Stimulated activated CD8-positive, alpha-beta memory T cell treated with anti-CD3 and anti-CD28 coated beads, Interleukin-7, amount 100 ng/mL, for 24 hours (primary cell): ENCODE data around the gene ACAD11.
"Not testable (repeated sequence)": the region's sequence is repeated elsewhere in the genome, so short reads cannot be mapped to it uniquely, and the experiment has no call there.

Source experiments
- DNase-seq: peaks from one replicate; pipeline ENCODE4 v3.0.0-alpha.2; 2020; ENCODE audit warnings: low read depth

Gene ACAD11

DNA sequence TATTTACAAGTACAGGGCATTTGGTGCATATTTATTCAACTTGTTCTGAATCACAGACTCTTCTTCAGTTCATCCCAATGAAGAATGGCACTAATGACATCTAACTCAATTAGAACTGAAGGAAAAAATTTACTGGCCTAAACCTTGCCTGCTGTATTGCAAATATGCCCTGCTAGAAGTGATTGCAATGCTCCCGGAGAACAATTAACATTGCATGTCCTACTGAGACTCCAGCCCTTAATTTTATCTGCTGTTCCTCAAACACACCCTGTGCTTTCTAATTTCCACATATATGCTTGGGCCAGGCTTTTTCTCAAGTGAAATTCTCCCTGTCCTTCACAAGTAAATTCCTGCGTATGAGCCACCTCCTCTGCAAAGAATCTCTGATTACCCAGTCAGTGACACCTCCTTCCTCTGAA is 54.2 kb downstream of the ACAD11 start:
- DNase-seq, result no peak

- not testable (repeated sequence) for DNase-seq
Measured at GRCh38 chr3:132600614-132601013, 59.0 kb downstream of the ACAD11 start.

DNA sequence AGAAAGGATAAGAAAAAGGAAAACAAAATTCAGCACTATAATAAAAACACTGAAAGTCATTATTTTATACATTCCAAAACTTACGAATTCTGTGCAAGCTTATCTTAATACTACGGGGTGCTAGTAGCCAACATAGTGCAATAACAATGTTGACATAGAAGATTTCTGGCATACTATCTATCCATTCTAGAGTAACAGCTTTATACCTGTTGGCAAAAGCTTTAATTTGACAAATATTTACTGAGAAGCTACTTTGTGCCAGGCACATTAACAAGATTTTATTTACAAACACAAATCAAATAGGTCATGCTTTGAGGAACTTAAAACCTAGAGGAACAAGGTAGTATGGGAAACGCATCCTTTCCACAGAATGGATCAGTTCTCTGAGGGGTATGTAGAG is 61.4 kb downstream of the ACAD11 start:
- DNase-seq, result no peak

GRCh38 chr3:132597660-132598059 is 61.9 kb downstream of the ACAD11 start:
- DNase-seq, result no peak

DNA sequence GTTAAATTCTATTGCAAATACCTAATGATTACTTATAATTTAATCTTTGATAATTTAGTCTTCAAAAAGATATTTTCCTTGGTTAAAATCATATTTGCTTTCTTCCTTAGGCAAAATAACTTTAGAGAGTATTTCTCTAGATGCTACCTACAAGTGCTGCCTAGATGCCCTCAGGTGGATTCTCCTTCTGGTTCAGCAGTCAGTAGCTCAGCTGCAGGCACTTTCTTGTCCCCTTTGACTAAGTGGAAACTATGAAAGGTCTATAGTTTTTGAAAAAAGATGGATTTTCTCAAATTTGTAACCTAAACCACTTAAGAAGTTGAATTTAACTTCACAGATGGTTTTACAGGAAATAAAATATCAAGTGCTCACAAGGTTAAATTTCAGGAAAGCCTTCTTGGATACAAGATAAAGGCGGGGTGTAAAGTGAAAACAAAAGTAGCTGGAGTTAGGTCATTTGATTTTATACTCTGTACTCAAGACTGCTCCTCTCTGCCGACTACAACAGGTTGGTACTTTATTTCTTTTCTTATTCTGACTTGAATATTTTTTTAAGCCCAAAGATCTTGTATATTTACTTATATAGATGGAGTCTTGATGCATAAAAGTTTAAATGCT is 62.7 kb downstream of the ACAD11 start, which contains the start of gene ACKR4:
Gene ACKR4 (plus strand): TSS at position 455 of the 618 bp plus-strand sequence. CDS start 3,128 bp downstream, outside the sequence.
- DNase-seq, result no peak

DNA sequence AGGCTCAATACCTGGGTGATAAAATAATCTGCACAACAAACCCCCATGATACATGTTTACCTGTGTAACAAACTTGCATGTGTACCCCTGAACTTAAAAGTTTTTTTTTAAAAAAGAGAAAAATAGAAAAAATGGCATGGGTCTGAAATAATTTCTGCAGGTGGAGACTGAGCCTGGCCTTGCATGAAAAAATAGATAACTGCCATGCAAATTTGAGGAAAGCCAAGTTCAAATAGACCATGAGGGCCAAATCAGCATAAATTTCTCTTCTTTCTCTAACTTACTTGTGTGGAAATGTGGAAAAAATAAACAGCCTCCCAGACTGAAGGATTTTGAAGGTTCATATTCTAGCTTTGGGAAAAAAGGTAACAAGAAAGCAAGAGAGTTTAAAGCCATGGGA is 63.3 kb downstream of the ACAD11 start:
- DNase-seq, result no peak

- DNase-seq, result no peak
Measured at GRCh38 chr3:132595014-132595413, 64.6 kb downstream of the ACAD11 start.

DNA sequence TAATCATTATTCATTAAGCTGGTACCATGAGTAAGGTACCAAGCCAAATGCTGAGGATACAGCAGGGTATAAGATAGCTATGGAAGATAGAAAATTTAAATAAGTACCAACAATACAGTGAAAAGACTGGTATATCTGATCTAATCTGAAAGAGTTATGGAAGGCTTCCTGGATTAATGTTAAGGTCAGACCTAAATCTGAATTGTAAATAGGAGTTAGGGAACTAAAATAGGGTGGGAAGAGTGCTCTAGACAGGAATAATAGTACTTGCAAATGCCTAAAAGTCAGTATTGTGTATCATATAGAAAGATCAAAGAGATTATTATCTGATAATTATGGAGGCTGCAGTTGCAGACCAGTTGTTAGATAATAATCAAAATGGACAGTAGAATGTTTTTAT is 65.1 kb downstream of the ACAD11 start:
- DNase-seq, result no peak

DNA sequence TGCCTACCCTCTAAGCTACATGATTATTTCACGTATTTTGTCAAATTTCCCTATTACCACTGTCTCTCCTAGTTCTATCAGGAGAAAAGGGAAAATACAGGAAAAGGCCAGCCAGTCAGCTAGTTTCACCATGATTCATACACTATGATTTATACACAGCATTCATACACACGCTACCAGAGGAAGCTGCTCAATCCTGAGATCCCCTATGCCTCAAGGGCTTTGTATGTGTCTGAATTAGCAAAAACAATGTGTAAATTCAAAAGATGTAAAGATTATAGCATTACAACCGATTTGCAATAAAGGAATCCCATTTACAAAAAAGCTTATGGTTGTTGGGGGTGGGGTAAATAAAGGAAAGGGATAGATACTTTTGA is 65.7 kb downstream of the ACAD11 start:
- no peak for DNase-seq

- DNase-seq, result no peak
Measured at GRCh38 chr3:132593241-132593946, 66.2 kb downstream of the ACAD11 start.

DNA sequence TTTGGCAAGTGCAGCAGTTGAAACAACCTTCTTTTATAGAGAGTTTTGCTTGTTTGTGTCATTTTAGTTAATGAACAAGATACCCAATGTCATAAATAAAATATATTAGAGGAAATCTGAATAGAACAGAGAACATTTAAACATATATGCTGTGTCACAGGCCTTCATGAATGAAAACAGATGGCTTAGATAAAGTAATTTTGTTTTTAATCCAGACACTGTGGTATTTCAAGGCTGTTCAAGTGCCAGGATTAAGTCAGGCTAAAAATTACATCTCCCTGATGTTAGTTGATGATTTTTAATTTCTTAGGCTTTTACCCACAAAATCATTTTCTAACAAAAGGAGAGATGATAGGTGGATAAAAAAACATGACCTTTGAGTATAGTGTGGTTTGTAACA is 67.4 kb downstream of the ACAD11 start:
- DNase-seq, result no peak

- DNase-seq, result no peak
Measured at GRCh38 chr3:132587401-132587800, 72.2 kb downstream of the ACAD11 start.

- no peak for DNase-seq
Measured at GRCh38 chr3:132573797-132574211, 85.8 kb downstream of the ACAD11 start.

DNA sequence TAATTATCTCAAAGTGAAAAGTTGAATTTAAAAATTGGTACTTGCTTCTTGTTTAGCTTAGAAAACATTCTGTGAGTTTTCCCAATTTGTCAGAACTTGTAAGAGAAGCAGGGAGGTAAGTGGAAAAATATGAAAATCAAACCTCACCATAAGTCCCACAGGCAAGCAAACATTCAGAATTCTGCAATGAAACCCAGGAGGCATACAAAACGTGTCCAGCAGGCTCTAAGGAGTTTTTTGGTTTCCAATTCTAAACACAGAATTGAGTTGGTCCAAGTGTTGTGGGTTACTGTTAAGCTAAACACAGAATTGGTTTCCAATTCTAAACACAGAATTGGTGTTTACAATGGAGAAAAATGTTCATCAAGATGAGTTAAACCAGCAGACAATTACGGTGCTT is 89.6 kb downstream of the ACAD11 start:
- no peak for DNase-seq

- no peak for DNase-seq
Measured at GRCh38 chr3:132569580-132569979, 90.0 kb downstream of the ACAD11 start.

GRCh38 chr3:132569153-132569552 is 90.5 kb downstream of the ACAD11 start:
- DNase-seq, result no peak

DNA sequence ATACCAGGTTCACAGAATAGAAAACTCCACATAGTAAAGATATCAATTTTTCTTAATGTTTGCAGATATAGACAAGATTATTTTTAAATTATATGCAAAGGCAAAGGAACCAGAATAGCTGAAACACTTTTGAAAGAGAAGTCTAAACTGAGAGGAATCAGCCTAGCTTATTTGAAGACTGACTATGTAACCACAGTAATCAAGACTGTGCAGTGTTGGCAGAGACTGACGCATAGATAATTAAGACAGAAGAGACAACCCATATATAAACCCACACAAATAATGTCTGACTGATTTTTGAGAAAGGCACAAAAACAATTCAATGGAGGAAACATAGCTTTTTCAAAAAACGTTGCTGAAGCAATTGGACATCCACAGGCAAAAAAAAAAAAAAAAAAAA is 91.2 kb downstream of the ACAD11 start:
- DNase-seq, result no peak

- DNase-seq, result no peak
Measured at GRCh38 chr3:132564070-132564465, 95.5 kb downstream of the ACAD11 start.

DNA sequence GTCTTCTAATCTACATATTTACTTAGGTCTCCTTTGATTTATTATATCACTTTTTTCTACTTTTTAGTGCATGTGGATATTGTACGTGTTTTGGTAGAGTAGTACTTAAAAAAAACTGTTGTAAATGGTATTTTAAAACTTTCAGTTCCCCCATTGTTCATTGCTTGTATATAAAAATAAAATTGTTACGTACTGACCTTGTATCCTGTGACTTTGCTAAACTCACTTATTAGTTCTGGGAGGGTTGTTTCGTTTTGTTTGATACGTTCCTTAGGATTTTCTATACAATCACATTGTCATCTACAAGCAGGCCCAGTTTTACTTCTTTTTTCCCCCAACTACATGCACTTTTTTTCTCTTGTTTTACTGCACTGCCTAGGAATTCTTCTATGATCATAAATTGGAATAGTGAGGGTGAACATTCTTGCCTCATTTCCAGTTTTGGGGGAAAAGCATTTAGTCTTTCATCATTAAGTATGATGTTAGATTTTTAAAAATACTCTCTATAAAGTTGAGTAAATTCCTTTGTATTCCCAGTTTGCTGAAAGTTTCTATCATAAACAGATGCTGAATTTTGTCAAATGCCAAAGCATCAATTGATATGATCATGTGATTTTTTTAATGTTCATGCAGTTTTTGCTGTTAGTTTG is 96.1 kb downstream of the ACAD11 start:
- DNase-seq, result no peak

DNA sequence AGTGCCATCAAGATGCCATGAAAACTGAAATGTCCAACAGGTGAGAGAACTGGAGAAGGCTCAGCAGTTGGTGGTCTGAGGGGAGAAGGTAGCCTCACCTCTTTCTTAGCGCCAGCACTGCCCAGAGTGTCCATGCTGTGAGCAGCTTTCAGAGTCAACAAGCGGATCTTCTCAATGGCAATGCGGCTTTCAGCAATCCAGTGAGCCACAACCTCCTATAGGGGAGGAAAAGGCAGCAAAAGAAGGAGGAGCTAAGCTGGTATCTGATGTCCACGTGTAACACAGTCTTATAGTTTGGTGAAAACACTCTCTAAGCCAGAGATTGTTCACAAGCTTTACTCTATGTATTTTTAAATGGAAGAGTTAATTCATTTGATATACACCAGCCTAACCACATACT is 98.6 kb downstream of the ACAD11 start:
- no peak for DNase-seq

DNA sequence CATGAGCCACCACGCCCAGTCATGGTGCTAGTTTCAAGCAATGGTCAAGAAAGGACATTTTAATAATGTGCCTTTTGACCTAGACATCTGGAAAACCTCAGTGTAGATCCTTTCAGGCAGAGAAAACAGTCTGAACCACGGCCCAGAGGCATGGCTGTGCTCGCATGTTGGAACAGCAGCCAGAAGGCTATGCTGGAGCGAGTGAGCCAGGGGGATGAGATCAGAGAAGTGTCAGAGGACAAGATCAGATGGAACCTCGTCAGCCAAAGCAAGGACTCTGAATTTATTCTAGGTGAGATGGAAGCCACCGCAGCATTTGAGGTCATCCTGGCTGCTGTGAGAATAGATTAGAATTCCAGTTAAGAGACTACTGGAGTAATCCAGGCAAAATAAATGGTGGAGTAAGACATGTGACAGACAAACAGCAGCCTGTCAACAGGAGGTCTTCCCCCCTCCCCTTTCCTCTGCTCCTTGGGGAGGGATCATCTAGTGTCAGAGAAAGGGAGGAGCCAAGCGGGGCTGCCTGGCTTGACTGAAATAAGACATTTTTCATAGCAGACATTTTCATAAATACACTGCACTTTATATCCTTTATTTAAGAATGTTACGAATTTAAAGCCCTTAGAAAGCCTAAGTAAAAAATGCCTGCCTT is 103.0 kb downstream of the ACAD11 start:
- no peak for DNase-seq

DNA sequence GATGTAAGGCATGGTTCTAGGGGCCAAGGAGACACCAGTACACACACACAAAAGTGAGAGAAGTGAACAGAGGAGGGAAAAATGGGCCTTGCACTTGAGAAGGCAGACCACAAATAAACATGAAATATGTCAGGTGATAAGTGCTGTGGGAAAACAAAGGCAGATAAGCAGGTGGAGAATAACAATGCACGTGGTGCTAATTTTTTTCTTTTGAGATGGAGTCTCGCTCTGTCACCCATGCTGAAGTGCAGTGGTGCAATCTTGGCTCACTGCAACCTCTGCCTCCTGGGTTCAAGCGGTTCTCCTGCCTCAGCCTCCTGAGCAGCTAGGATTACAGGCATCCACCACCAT is 103.6 kb downstream of the ACAD11 start:
- not testable (repeated sequence) for DNase-seq
